Fibroblast of lung (primary cell): ENCODE measurements around the gene SRRM3. TPM values are rescaled to one million over a fixed set of nuclear protein-coding genes. Genes with fewer than 3 reads are reported as not detected.
"Not testable (repeated sequence)": the region's sequence is repeated elsewhere in the genome, so short reads cannot be mapped to it uniquely, and the experiment has no call there.

Experiments used
- DNase-seq, 2 donors: peaks; one replicate each; pipeline versions ENCODE4 v3.0.0 to v3.0.0-alpha.2; 2010; ENCODE audit warnings: low read depth in 2 of 2
- H2AFZ ChIP-seq: 2 replicates; pipeline ENCODE4 v1.5.1; 2012; ENCODE audit warnings: low read length, control low read depth, inconsistent platforms
- H3K27ac ChIP-seq: 2 replicates; pipeline ENCODE4 v1.5.1; 2011; ENCODE audit warnings: low read length, control low read depth; ENCODE audit not compliant: insufficient read depth
- H3K27me3 ChIP-seq: 2 replicates; pipeline ENCODE4 v1.5.1; 2011; ENCODE audit warnings: mild to moderate bottlenecking, low read length; ENCODE audit not compliant: control insufficient read depth, insufficient read depth
- H3K36me3 ChIP-seq: 2 replicates; pipeline ENCODE4 v1.5.1; 2011; ENCODE audit warnings: low read length; ENCODE audit not compliant: control insufficient read depth, insufficient read depth
- H3K4me1 ChIP-seq: 2 replicates; pipeline ENCODE4 v1.5.1; 2011; ENCODE audit warnings: low read length; ENCODE audit not compliant: control insufficient read depth, insufficient read depth; ENCODE audit errors: extremely low read depth
- H3K4me2 ChIP-seq: 2 replicates; pipeline ENCODE4 v1.5.1; 2011; ENCODE audit warnings: low read length, control low read depth; ENCODE audit not compliant: insufficient read depth; ENCODE audit errors: extremely low read depth
- H3K4me3 ChIP-seq, 4 experiments: fragments of 200-600 bp in 1 of 4; sonication (generic) in 1 of 4; replicated peaks in 1 of 4; 2 replicates each; pipeline ENCODE4 v1.5.1; 2011 to 2016; ENCODE audit warnings: low read length in 4 of 4, low read depth in 3 of 4, mild to moderate bottlenecking in 3 of 4, control low read depth in 2 of 4, inconsistent platforms in 1 of 4, mixed read lengths in 1 of 4; ENCODE audit not compliant: insufficient read depth in 1 of 4; ENCODE audit errors: control extremely low read depth in 1 of 4
- H3K79me2 ChIP-seq: 2 replicates; pipeline ENCODE4 v1.5.1; 2012; ENCODE audit warnings: mild to moderate bottlenecking, low read length, inconsistent platforms; ENCODE audit not compliant: control insufficient read depth, insufficient read depth
- H3K9ac ChIP-seq: 2 replicates; pipeline ENCODE4 v1.5.1; 2011; ENCODE audit warnings: mild to moderate bottlenecking, low read length, control low read depth; ENCODE audit not compliant: insufficient read depth
- H3K9me3 ChIP-seq: 2 replicates; pipeline ENCODE4 v1.5.1; 2012; ENCODE audit warnings: low read depth, low read length; ENCODE audit not compliant: control insufficient read depth, insufficient read depth
- H4K20me1 ChIP-seq: 2 replicates; pipeline ENCODE4 v1.5.1; 2011; ENCODE audit warnings: low read length; ENCODE audit not compliant: control insufficient read depth, insufficient read depth; ENCODE audit errors: extremely low read depth
- CTCF ChIP-seq, 2 donors: IDR thresholded peaks in 1 of 2; conservative IDR thresholded peaks in 1 of 2; 1 replicate in 1 of 2; 2 replicates in 1 of 2; pipeline ENCODE4 v1.5.1; 2011 to 2012; ENCODE audit warnings: low read length in 2 of 2, control low read depth in 1 of 2, inconsistent platforms in 1 of 2, low read depth in 1 of 2, mild to moderate bottlenecking in 1 of 2
- EZH2 ChIP-seq: IDR thresholded peaks from 2 replicates; pipeline ENCODE4 v1.5.1; 2012; ENCODE audit warnings: low read length, control low read depth, mild to moderate bottlenecking; ENCODE audit errors: missing control alignments
- polyA plus RNA-seq, 2 donors: library from polyadenylated mRNA; depleted of rRNA in 1 of 2; stranded (reverse) in 1 of 2; unstranded in 1 of 2; fragments of >200 nt; gene quantifications; 2 replicates each; pipeline ENCODE4 v1.2.1, GENCODE V29; 2011 to 2012; ENCODE audit warnings: missing spikeins in 1 of 2
- total RNA-seq: library from RNA; depleted of rRNA; stranded (reverse); fragments of >200 nt; gene quantifications from 2 replicates; pipeline ENCODE4 v1.2.1, GENCODE V29; 2014

SRRM3 gene
- total and polyA plus RNA-seq, 2 donors (not counting 1 experiment from before 2014, with no cell fraction given): 0.40 to 1.7 TPM

GRCh38 chr7:76304888-76305375 lies 103.2 kb downstream of the SRRM3 start:
- DNase-seq: peak in 1 of 2 donors; percentile 35
- H3K4me3 ChIP-seq: peak overlapping the region in 1 of 4 experiments; percentile 97
- H3K79me2 ChIP-seq: peaks cover 12% of the 10 kb centered on the region
- H3K36me3 ChIP-seq: peaks cover 3% of the 10 kb centered on the region
- no peak overlapping the region for H3K9ac ChIP-seq
- H4K20me1 ChIP-seq: no peaks in the 10 kb centered on the region
- H2AFZ ChIP-seq: no peak overlapping the region
- H3K27me3 ChIP-seq: no peaks in the 10 kb centered on the region
- H3K9me3 ChIP-seq: no peaks in the 10 kb centered on the region
- TF ChIP-seq EZH2: no peak
- TF ChIP-seq CTCF (conservative IDR thresholded peaks at IDR 0.05 in 1 of 2, IDR thresholded peaks at IDR 0.05 in 1 of 2; ENCODE audit: low read depth in 1 of 2, low read length in 2 of 2): no peak
- no peak overlapping the region for H3K4me2 ChIP-seq
- peaks cover 7% of the 10 kb centered on the region for H3K4me1 ChIP-seq
- no peak overlapping the region for H3K27ac ChIP-seq

DNA sequence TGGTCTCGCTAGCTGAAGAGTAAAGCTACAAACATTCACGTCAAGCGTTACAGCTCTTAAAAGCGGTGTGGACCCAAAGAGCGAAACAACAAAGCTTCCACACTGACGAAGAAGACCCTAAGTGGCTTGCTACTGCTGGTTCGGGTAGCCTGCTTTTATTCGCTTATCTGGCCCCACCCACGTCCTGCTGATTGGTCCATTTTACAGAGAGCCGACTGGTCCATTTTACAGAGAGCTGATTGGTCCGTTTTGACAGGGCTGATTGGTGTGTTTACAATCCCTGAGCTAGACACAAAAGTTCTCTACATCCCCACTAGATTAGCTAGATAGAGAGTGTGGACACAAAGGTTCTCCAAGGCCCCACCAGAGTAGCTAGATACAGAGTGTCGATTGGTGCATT lies 107.2 kb downstream of the SRRM3 start:
- not testable (repeated sequence) for H2AFZ ChIP-seq, H3K9me3 ChIP-seq, H3K4me3 ChIP-seq, H3K36me3 ChIP-seq, H3K9ac ChIP-seq, H3K79me2 ChIP-seq, DNase-seq, H3K4me1 ChIP-seq, H3K27me3 ChIP-seq, H4K20me1 ChIP-seq, H3K27ac ChIP-seq, H3K4me2 ChIP-seq

DNA sequence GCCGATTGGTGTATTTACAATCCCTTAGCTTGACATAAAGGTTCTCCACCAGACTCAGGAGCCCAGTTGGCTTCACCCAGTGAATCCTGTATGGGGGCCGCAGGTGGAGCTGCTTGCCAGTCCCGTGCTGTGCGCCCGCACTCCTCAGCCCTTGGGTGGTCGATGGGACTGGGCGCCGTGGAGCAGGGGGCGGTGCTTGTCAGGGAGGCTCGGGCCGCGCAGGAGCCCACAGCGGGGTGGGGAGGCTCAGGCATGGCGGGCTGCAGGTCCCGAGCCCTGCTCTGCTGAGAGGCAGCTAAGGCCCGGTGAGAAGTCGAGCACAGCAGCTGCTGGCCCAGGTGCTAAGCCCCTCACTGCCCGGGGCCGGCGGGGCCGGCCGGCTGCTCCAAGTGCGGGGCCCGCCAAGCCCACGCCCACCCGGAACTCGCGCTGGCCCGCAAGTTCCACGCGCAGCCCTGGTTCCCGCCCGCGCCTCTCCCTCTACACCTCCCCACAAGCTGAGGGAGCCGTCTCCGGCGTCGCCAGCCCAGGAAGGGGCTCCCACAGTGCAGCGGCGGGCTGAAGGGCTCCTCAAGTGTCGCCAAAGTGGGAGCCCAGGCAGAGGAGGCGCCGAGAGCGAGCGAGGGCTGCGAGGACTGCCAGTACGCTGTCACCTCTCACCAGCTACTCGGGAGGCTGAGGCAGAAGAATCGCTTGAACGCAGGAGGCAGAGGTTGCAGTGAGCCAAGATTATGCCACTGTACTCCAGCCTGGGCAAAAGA lies 107.8 kb downstream of the SRRM3 start:
- H3K9ac ChIP-seq, H4K20me1 ChIP-seq, H3K36me3 ChIP-seq, DNase-seq, H3K4me3 ChIP-seq, H3K79me2 ChIP-seq, H3K27ac ChIP-seq, H3K27me3 ChIP-seq, H3K4me2 ChIP-seq, H3K4me1 ChIP-seq, H2AFZ ChIP-seq, H3K9me3 ChIP-seq: not testable (repeated sequence)
